Heart left ventricle (tissue), 13 donors: ENCODE results near the gene TAF1B.

Experiments
- CTCF ChIP-seq, 12 donors: fragments of 200-600 bp; sonication (generic) in 4 of 12; IDR thresholded peaks; one replicate each; pipeline versions ENCODE4 v1.5.0 to v1.8.0; 2018 to 2022; ENCODE audit warnings: antibody characterized with exemption in 12 of 12, mild to moderate bottlenecking in 5 of 12
- POLR2A ChIP-seq, 2 donors: fragments of 450-650 bp; IDR thresholded peaks; one replicate each; pipeline ENCODE4 v1.6.1; 2017; ENCODE audit warnings: antibody characterized with exemption in 2 of 2, mild to moderate bottlenecking in 2 of 2, moderate library complexity in 2 of 2
- donor health status: ischemic (EF 13 %, LVEDD 7.1; RV severe dilation, severe dysfunction).
- donor health status: DM: no; HTN: yes; CAD: no.
- donor health status: DM: no; HTN: no; CAD: no.
- donor health status: ischemic (EF 25% LVEDD 6.9; RV normal size, moderate dysfunction).
- donor health status: ischemic (EF 25% LVEDD 5.7; RV mildly dilated, moderate dysfunction).
- donor health status: ischemic (EF 35%, LVEDD 5.7; RV mildly dilated, moderate dysfunction).
- donor health status: nonischemic (EF 11% LVEDD 7.7; RV severe dilation, severe dysfunction).
- donor health status: DM: yes; HTN: yes; CAD: no.
- donor health status: PGD.
- donor health status: ischemic (EF 29% LVEDD 5.4; RV normal size, mild dysfunction).
- donor health status: nonischemic (EF 23%, LVEDD 6.1; RV moderate dilation, normal function).

GRCh38 chr2:9981655-9982054, 138.4 kb downstream of the TAF1B start:
- no peak for TF ChIP-seq POLR2A (IDR thresholded peaks at IDR 0.05)
- TF ChIP-seq CTCF (IDR thresholded peaks at IDR 0.05): no peak
